Esophagus muscularis mucosa (tissue), 4 donors: ENCODE measurements around the gene ENOPH1.

Source experiments
- EP300 ChIP-seq: sonication (generic); formaldehyde crosslinking; IDR thresholded peaks from one replicate; pipeline ENCODE4 v1.6.1; 2017; ENCODE audit warnings: antibody characterized with exemption
- POLR2A ChIP-seq: fragments of 450-650 bp; IDR thresholded peaks from one replicate; pipeline ENCODE4 v1.6.1; 2017; ENCODE audit warnings: antibody characterized with exemption, moderate library complexity, mild to moderate bottlenecking, low read depth
- POLR2AphosphoS5 ChIP-seq, 2 donors: sonication (generic); formaldehyde crosslinking; IDR thresholded peaks; one replicate each; pipeline ENCODE4 v1.6.1; 2017; ENCODE audit warnings: antibody characterized with exemption in 2 of 2
- TF ChIP-seq, protein P1 (sequence below), 3 experiments: fragments of 200-600 bp in 2 of 3; fragments of 450-650 bp in 1 of 3; sonication (generic) in 2 of 3; IDR thresholded peaks; one replicate each; pipeline ENCODE4 v1.5.1; 2017 to 2019; ENCODE audit warnings: antibody characterized with exemption in 3 of 3, mild to moderate bottlenecking in 2 of 3, moderate library complexity in 1 of 3

- TF ChIP-seq, protein P1, sequence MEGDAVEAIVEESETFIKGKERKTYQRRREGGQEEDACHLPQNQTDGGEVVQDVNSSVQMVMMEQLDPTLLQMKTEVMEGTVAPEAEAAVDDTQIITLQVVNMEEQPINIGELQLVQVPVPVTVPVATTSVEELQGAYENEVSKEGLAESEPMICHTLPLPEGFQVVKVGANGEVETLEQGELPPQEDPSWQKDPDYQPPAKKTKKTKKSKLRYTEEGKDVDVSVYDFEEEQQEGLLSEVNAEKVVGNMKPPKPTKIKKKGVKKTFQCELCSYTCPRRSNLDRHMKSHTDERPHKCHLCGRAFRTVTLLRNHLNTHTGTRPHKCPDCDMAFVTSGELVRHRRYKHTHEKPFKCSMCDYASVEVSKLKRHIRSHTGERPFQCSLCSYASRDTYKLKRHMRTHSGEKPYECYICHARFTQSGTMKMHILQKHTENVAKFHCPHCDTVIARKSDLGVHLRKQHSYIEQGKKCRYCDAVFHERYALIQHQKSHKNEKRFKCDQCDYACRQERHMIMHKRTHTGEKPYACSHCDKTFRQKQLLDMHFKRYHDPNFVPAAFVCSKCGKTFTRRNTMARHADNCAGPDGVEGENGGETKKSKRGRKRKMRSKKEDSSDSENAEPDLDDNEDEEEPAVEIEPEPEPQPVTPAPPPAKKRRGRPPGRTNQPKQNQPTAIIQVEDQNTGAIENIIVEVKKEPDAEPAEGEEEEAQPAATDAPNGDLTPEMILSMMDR (IDR thresholded peaks at IDR 0.05): no peak
- TF ChIP-seq EP300 (no peak), POLR2A (no peak), POLR2AphosphoS5 (IDR thresholded peaks at IDR 0.05) (no peak)
Observed at GRCh38 chr4:82489076-82489475, 58.7 kb downstream of the ENOPH1 start.
